DND-41 (cell line): Measurements from ENCODE around the gene ZSCAN26.

Experiments
- ATAC-seq: fragments of 200-7000 bp; cut with Tn5 transposase; 3 replicates; pipeline ENCODE4 v1.9.1; 2021; ENCODE audit warnings: low read depth; ENCODE audit not compliant: insufficient read depth
- DNase-seq: peaks from one replicate; pipeline ENCODE4 v3.0.0-alpha.2; 2020
- H2AFZ ChIP-seq: 2 replicates; pipeline ENCODE4 v1.6.0; 2012; ENCODE audit warnings: low read depth, low read length
- H3K27ac ChIP-seq: 2 replicates; pipeline ENCODE4 v1.5.1; 2012; ENCODE audit warnings: low read length, inconsistent platforms
- H3K27me3 ChIP-seq: fragments of 200-600 bp; sonication (generic); 2 replicates; pipeline ENCODE4 v1.6.0; 2012; ENCODE audit warnings: low read length, mild to moderate bottlenecking, inconsistent platforms; ENCODE audit not compliant: insufficient read depth, poor library complexity
- H3K36me3 ChIP-seq: 2 replicates; pipeline ENCODE4 v1.5.1; 2012; ENCODE audit warnings: low read length, inconsistent platforms; ENCODE audit not compliant: insufficient read depth
- H3K4me1 ChIP-seq: 2 replicates; pipeline ENCODE4 v1.5.1; 2012; ENCODE audit warnings: mild to moderate bottlenecking, low read length; ENCODE audit not compliant: insufficient read depth
- H3K4me2 ChIP-seq: 2 replicates; pipeline ENCODE4 v1.6.0; 2012; ENCODE audit warnings: mild to moderate bottlenecking, moderate library complexity, low read length, inconsistent platforms; ENCODE audit not compliant: insufficient read depth
- H3K4me3 ChIP-seq, 2 experiments: fragments of 200-600 bp in 1 of 2; shearing (Covaris generic) in 1 of 2; 2 replicates each; pipeline ENCODE4 v1.5.1; 2012 to 2016; ENCODE audit warnings: inconsistent platforms in 2 of 2, low read length in 2 of 2, mild to moderate bottlenecking in 2 of 2, low read depth in 1 of 2, moderate library complexity in 1 of 2
- H3K79me2 ChIP-seq: 2 replicates; pipeline ENCODE4 v1.6.0; 2012; ENCODE audit warnings: low read length, inconsistent platforms; ENCODE audit not compliant: insufficient read depth
- H3K9ac ChIP-seq: 2 replicates; pipeline ENCODE4 v1.6.0; 2012; ENCODE audit warnings: low read depth, mild to moderate bottlenecking, inconsistent platforms, low read length, moderate library complexity
- H3K9me3 ChIP-seq: 2 replicates; pipeline ENCODE4 v1.5.1; 2012; ENCODE audit warnings: low read length, moderate library complexity, mild to moderate bottlenecking, inconsistent platforms; ENCODE audit not compliant: insufficient read depth, severe bottlenecking
- H4K20me1 ChIP-seq: 2 replicates; pipeline ENCODE4 v1.6.0; 2012; ENCODE audit warnings: low read length; ENCODE audit not compliant: insufficient read depth
- EZH2 ChIP-seq: IDR thresholded peaks from 3 replicates; pipeline ENCODE4 v1.6.1; 2012; ENCODE audit warnings: borderline replicate concordance, low read depth, mild to moderate bottlenecking, moderate library complexity, low read length, inconsistent platforms; ENCODE audit not compliant: severe bottlenecking
- TF ChIP-seq, protein P1 (sequence below): IDR thresholded peaks from 2 replicates; pipeline ENCODE4 v1.5.1; 2012; ENCODE audit warnings: borderline replicate concordance, low read length, moderate library complexity, mild to moderate bottlenecking; ENCODE audit not compliant: poor library complexity, severe bottlenecking; ENCODE audit errors: extremely low read depth

Gene ZSCAN26

DNA sequence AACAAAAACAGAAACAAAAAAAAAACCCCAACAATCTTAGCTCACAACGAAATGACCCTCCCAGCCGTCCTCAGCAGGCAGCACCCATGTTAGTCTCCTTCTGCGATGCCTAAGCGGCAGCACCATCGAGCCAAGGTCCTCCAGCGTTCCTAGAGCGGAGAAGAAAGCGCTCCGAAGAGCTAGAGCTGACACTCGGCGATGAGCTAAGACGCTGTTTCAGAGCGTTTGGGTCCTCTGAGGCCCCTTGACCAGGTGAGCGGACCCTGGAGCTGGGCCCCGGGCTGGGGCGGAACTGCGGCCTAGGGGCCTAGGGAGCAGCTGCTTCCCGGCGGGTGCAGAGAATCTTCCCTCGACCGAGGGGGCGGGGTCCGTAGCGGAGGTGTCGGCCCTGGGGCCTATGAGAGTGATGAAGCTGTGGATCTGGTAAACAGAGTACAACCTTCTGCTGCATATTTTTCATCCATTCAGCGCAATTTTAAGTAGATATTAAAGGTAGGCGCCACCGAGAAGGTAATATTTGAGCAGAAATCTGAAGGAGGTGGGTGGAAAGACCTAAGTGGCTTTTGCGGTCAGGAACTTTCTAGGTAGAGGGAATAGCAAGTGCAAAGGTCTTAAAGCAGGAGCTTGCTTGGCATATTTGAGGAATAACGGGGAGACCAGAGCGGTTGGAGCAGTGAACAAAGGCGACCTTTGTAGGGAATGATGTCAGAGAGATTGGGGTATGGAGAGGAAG lies at the start of gene ZSCAN26:
ZSCAN26 (plus strand) TSS at position 182 of the 733 bp plus-strand sequence. CDS start 4,777 bp downstream, outside the sequence.
- Histone ChIP-seq H3K27ac (peak within 1 kb of the TSS; percentile 95), H3K9me3 (no peaks in the 10 kb centered on the region), H3K4me1 (peaks cover 32% of the 10 kb centered on the region), H3K4me3 (peak within 1 kb of the TSS; percentile 93 to 97), H3K36me3 (peaks cover 6% of the 10 kb centered on the region), H3K9ac (peak within 1 kb of the TSS; percentile 88), H3K79me2 (peaks cover 28% of the 10 kb centered on the region), H3K27me3 (no peaks in the 10 kb centered on the region), H4K20me1 (no peaks in the 10 kb centered on the region), H3K4me2 (peak within 1 kb of the TSS; percentile 85), H2AFZ (peak within 1 kb of the TSS; percentile 99)
- ATAC-seq (peak; percentile 96), DNase-seq (peak; percentile 88)
- TF ChIP-seq, protein P1, sequence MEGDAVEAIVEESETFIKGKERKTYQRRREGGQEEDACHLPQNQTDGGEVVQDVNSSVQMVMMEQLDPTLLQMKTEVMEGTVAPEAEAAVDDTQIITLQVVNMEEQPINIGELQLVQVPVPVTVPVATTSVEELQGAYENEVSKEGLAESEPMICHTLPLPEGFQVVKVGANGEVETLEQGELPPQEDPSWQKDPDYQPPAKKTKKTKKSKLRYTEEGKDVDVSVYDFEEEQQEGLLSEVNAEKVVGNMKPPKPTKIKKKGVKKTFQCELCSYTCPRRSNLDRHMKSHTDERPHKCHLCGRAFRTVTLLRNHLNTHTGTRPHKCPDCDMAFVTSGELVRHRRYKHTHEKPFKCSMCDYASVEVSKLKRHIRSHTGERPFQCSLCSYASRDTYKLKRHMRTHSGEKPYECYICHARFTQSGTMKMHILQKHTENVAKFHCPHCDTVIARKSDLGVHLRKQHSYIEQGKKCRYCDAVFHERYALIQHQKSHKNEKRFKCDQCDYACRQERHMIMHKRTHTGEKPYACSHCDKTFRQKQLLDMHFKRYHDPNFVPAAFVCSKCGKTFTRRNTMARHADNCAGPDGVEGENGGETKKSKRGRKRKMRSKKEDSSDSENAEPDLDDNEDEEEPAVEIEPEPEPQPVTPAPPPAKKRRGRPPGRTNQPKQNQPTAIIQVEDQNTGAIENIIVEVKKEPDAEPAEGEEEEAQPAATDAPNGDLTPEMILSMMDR: no peak
- TF ChIP-seq EZH2: no peak

DNA sequence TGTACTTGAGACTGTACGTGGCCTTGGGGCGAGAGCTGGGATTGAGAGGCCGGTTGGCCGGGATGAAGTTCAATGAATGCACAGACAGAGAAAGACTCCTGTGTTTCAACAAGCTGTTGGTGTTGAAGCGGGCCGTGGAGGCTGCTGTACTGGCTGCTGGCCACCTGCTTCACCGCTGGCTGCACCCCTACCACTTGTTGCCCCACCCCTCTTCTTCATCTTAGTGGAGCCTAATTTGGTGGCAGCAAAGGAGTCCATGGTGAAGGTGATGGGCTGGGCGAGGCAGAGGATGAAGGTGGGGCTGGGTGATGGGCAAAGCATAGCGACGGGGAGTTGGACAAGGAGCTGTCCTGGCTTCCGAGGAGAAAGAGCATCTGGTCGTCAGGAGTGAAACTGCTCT lies 49.1 kb upstream of the ZSCAN26 start:
- TF ChIP-seq, protein P1: no peak
- no peak for TF ChIP-seq EZH2

GRCh38 chr6:28218312-28219248 lies 48.4 kb upstream of the ZSCAN26 start:
- Histone ChIP-seq H3K27ac (no peak overlapping the region), H3K4me1 (no peaks in the 10 kb centered on the region), H3K9me3 (no peaks in the 10 kb centered on the region), H3K4me3 (no peak overlapping the region), H3K36me3 (no peaks in the 10 kb centered on the region), H3K79me2 (no peaks in the 10 kb centered on the region), H3K4me2 (no peak overlapping the region), H2AFZ (no peak overlapping the region), H4K20me1 (no peaks in the 10 kb centered on the region), H3K9ac (no peak overlapping the region), H3K27me3 (peaks cover 6% of the 10 kb centered on the region)
- TF ChIP-seq EZH2: no peak
- TF ChIP-seq, protein P1: no peak
- no peak for ATAC-seq
- no peak for DNase-seq

More for the DNA sequence above, 49.1 kb upstream of the ZSCAN26 start:
- Histone ChIP-seq H3K4me1 (no peaks in the 10 kb centered on the region), H3K4me2 (no peak overlapping the region), H3K4me3 (no peak overlapping the region), H3K27ac (no peak overlapping the region), H2AFZ (no peak overlapping the region), H3K36me3 (no peaks in the 10 kb centered on the region), H4K20me1 (no peaks in the 10 kb centered on the region), H3K9ac (no peak overlapping the region), H3K79me2 (no peaks in the 10 kb centered on the region), H3K27me3 (peaks cover 6% of the 10 kb centered on the region), H3K9me3 (no peaks in the 10 kb centered on the region)
- DNase-seq (no peak), ATAC-seq (no peak)
